K562 (cell line): ENCODE data around the gene GCDH. TPM values are rescaled to one million over a fixed set of nuclear protein-coding genes. Genes with fewer than 3 reads are reported as not detected.

Experiments
- CBX1 ChIP-seq: sonication (generic); IDR thresholded peaks from 2 replicates; pipeline ENCODE4 v1.6.1; 2016; ENCODE audit warnings: antibody characterized with exemption, low read depth, mild to moderate bottlenecking
- CBX2 ChIP-seq: fragments of 200-600 bp; sonication (generic); IDR thresholded peaks from one replicate; pipeline ENCODE4 v1.6.1; 2012; ENCODE audit warnings: mild to moderate bottlenecking, low read length, inconsistent platforms; ENCODE audit not compliant: insufficient read depth, poor library complexity, severe bottlenecking
- CCNT2 ChIP-seq: IDR thresholded peaks from 2 replicates; pipeline ENCODE4 v1.6.1; 2011; ENCODE audit warnings: borderline replicate concordance, low read depth, mild to moderate bottlenecking, moderate library complexity, mixed read lengths, low read length; ENCODE audit not compliant: insufficient read length; ENCODE audit errors: extremely low read depth
- GTF2E2 ChIP-seq: fragments of 200-800 bp; sonication (Bioruptor generic); IDR thresholded peaks from 2 replicates; pipeline ENCODE4 v1.6.1; 2016; ENCODE audit warnings: missing genetic modification characterization, missing compliant biosample characterization
- NCOA4 ChIP-seq: fragments of 450-650 bp; IDR thresholded peaks from 2 replicates; pipeline ENCODE4 v1.6.1; 2018; ENCODE audit warnings: mild to moderate bottlenecking; ENCODE audit not compliant: partially characterized antibody
- NEUROD1 ChIP-seq: fragments of 150-350 bp; IDR thresholded peaks from 2 replicates; pipeline ENCODE4 v1.6.1; 2014; ENCODE audit warnings: borderline replicate concordance, low read length, low read depth; ENCODE audit not compliant: partially characterized antibody
- PHF20 ChIP-seq: fragments of 450-650 bp; IDR thresholded peaks from 2 replicates; pipeline ENCODE4 v1.6.1; 2018; ENCODE audit not compliant: partially characterized antibody
- SETDB1 ChIP-seq: IDR thresholded peaks from one replicate; pipeline ENCODE4 v1.6.1; 2012; ENCODE audit warnings: low read length, control low read depth, inconsistent platforms
- SRF ChIP-seq, 2 experiments: fragments of 250-450, 450-650 bp in 1 of 2; sonication (Bioruptor Pico) in 1 of 2; sonication (generic) in 1 of 2; formaldehyde crosslinking; IDR thresholded peaks; 2 replicates each; pipeline versions ENCODE4 v1.5.0 to v1.5.1; 2020 to 2022; ENCODE audit warnings: mild to moderate bottlenecking in 1 of 2, missing genetic modification reagents in 1 of 2
- TRIM24 ChIP-seq, 2 experiments: fragments of 450-650 bp; IDR thresholded peaks; 2 replicates each; pipeline ENCODE4 v1.6.1; 2016
- ZC3H4 ChIP-seq: sonication (generic); formaldehyde crosslinking; IDR thresholded peaks from 2 replicates; pipeline ENCODE4 v1.9.0; 2021; ENCODE audit warnings: missing genetic modification reagents, borderline replicate concordance
- polyA plus RNA-seq, 8 experiments: library from polyadenylated mRNA; depleted of rRNA in 4 of 8; stranded (reverse) in 5 of 8; unstranded in 3 of 8; fragments of >200 nt; fragmentation: Nextera tagmentation in 2 of 8; fragmentation: Illumina TruSeq in 1 of 8; extraction: Ambion mirVana in 2 of 8; extraction: Trizol in 1 of 8; gene quantifications; 2 replicates each; pipeline versions ENCODE4 v1.2.1 to v1.2.3, GENCODE V29; 2011 to 2014; ENCODE audit warnings: inconsistent platforms in 1 of 8, missing spikeins in 1 of 8
- total RNA-seq, 7 experiments: library from RNA; depleted of rRNA in 6 of 7; stranded (reverse); fragments of >200 nt in 6 of 7; fragmentation: Illumina TruSeq in 2 of 7; extraction: Trizol in 2 of 7; gene quantifications; 2 replicates each; pipeline versions ENCODE4 v1.2.1 to v1.2.3, GENCODE V29; 2011 to 2021; ENCODE audit warnings: low replicate concordance in 1 of 7
- TF ChIP-seq, protein P1 (sequence below): fragments of 200-600 bp; sonication (generic); IDR thresholded peaks from one replicate; pipeline ENCODE4 v1.6.1; 2012; ENCODE audit warnings: mild to moderate bottlenecking, low read depth, low read length, inconsistent platforms
- TF ChIP-seq, protein P2 (sequence below), 2 experiments: fragments of 200-800 bp in 1 of 2; sonication (Bioruptor generic) in 1 of 2; sonication (generic) in 1 of 2; formaldehyde crosslinking in 1 of 2; IDR thresholded peaks in 1 of 2; conservative IDR thresholded peaks in 1 of 2; 2 replicates each; pipeline versions ENCODE4 v1.5.0 to v1.6.1; 2016 to 2020; ENCODE audit warnings: missing compliant biosample characterization in 1 of 2, missing genetic modification characterization in 1 of 2, missing genetic modification reagents in 1 of 2

The GCDH gene
- total and polyA plus RNA-seq, 9 of the 15 experiments (the other 6 are each of a cell fraction or from before 2014, with no cell fraction given) = 2.9 to 50.8 (median 19.1) TPM

DNA sequence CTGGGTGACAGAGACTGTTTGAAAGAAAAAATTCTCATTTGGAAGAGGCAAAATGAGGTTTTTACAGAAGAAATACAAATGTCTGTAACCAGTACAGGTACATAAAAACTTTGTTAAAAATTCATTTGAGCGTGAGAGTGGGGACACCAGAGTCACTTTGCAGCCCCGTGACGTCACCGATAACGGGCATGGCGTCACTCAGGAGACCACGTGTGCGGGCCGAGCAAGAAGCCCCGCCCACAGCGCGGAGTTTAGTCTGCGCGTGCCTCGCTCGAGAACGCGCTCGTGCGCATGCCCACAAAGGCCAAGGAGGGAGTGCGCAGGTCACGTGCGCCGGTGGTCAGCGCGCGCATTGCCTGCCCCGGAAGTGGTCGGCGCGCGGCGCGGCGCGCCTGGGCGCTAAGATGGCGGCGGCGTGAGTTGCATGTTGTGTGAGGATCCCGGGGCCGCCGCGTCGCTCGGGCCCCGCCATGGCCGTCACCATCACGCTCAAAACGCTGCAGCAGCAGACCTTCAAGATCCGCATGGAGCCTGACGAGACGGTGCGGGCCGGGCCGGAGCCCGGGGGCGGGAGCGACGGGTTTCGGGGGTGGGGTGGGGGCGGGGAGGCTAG lies 54.6 kb downstream of the GCDH start, which contains the start of gene RAD23A (continued):
- TF ChIP-seq, protein P1, sequence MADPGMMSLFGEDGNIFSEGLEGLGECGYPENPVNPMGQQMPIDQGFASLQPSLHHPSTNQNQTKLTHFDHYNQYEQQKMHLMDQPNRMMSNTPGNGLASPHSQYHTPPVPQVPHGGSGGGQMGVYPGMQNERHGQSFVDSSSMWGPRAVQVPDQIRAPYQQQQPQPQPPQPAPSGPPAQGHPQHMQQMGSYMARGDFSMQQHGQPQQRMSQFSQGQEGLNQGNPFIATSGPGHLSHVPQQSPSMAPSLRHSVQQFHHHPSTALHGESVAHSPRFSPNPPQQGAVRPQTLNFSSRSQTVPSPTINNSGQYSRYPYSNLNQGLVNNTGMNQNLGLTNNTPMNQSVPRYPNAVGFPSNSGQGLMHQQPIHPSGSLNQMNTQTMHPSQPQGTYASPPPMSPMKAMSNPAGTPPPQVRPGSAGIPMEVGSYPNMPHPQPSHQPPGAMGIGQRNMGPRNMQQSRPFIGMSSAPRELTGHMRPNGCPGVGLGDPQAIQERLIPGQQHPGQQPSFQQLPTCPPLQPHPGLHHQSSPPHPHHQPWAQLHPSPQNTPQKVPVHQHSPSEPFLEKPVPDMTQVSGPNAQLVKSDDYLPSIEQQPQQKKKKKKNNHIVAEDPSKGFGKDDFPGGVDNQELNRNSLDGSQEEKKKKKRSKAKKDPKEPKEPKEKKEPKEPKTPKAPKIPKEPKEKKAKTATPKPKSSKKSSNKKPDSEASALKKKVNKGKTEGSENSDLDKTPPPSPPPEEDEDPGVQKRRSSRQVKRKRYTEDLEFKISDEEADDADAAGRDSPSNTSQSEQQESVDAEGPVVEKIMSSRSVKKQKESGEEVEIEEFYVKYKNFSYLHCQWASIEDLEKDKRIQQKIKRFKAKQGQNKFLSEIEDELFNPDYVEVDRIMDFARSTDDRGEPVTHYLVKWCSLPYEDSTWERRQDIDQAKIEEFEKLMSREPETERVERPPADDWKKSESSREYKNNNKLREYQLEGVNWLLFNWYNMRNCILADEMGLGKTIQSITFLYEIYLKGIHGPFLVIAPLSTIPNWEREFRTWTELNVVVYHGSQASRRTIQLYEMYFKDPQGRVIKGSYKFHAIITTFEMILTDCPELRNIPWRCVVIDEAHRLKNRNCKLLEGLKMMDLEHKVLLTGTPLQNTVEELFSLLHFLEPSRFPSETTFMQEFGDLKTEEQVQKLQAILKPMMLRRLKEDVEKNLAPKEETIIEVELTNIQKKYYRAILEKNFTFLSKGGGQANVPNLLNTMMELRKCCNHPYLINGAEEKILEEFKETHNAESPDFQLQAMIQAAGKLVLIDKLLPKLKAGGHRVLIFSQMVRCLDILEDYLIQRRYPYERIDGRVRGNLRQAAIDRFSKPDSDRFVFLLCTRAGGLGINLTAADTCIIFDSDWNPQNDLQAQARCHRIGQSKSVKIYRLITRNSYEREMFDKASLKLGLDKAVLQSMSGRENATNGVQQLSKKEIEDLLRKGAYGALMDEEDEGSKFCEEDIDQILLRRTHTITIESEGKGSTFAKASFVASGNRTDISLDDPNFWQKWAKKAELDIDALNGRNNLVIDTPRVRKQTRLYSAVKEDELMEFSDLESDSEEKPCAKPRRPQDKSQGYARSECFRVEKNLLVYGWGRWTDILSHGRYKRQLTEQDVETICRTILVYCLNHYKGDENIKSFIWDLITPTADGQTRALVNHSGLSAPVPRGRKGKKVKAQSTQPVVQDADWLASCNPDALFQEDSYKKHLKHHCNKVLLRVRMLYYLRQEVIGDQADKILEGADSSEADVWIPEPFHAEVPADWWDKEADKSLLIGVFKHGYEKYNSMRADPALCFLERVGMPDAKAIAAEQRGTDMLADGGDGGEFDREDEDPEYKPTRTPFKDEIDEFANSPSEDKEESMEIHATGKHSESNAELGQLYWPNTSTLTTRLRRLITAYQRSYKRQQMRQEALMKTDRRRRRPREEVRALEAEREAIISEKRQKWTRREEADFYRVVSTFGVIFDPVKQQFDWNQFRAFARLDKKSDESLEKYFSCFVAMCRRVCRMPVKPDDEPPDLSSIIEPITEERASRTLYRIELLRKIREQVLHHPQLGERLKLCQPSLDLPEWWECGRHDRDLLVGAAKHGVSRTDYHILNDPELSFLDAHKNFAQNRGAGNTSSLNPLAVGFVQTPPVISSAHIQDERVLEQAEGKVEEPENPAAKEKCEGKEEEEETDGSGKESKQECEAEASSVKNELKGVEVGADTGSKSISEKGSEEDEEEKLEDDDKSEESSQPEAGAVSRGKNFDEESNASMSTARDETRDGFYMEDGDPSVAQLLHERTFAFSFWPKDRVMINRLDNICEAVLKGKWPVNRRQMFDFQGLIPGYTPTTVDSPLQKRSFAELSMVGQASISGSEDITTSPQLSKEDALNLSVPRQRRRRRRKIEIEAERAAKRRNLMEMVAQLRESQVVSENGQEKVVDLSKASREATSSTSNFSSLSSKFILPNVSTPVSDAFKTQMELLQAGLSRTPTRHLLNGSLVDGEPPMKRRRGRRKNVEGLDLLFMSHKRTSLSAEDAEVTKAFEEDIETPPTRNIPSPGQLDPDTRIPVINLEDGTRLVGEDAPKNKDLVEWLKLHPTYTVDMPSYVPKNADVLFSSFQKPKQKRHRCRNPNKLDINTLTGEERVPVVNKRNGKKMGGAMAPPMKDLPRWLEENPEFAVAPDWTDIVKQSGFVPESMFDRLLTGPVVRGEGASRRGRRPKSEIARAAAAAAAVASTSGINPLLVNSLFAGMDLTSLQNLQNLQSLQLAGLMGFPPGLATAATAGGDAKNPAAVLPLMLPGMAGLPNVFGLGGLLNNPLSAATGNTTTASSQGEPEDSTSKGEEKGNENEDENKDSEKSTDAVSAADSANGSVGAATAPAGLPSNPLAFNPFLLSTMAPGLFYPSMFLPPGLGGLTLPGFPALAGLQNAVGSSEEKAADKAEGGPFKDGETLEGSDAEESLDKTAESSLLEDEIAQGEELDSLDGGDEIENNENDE = peak; percentile 64
- peak; percentile 99 for TF ChIP-seq CCNT2
- peak; percentile 64 for TF ChIP-seq NEUROD1
- peak; percentile 46 to 48; a peak in 3 of 4 replicates for TF ChIP-seq SRF (CRISPR knock-in tag; IDR thresholded peaks at IDR 0.05)
- TF ChIP-seq NCOA4 = no peak
- TF ChIP-seq, protein P2, sequence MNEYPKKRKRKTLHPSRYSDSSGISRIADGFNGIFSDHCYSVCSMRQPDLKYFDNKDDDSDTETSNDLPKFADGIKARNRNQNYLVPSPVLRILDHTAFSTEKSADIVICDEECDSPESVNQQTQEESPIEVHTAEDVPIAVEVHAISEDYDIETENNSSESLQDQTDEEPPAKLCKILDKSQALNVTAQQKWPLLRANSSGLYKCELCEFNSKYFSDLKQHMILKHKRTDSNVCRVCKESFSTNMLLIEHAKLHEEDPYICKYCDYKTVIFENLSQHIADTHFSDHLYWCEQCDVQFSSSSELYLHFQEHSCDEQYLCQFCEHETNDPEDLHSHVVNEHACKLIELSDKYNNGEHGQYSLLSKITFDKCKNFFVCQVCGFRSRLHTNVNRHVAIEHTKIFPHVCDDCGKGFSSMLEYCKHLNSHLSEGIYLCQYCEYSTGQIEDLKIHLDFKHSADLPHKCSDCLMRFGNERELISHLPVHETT (CRISPR knock-in tag; conservative IDR thresholded peaks at IDR 0.05 in 1 of 2, IDR thresholded peaks at IDR 0.05 in 1 of 2) = peak in 1 of 2 experiments; percentile 89; a peak in 2 of 4 replicates
- TF ChIP-seq PHF20 = peak; percentile 80
- peak; percentile 89; the same call in 1 of the 2 replicates for TF ChIP-seq GTF2E2
- TF ChIP-seq CBX1 = 0 out of 2 replicates have a peak, but pooled peaks have one; percentile 62
- TF ChIP-seq ZC3H4 (CRISPR knock-in tag) = no peak
- peak; percentile 7 to 39; a peak in 2 of 4 replicates for TF ChIP-seq TRIM24 (IDR thresholded peaks at IDR 0.05)
- TF ChIP-seq CBX2 = no peak
- peak; percentile 57 for TF ChIP-seq SETDB1
